Measurements from ENCODE around the gene MPEG1.
A peak's percentile ranks its signal among the peaks of the same experiment; 100 is the strongest.

MPEG1 gene

DNA sequence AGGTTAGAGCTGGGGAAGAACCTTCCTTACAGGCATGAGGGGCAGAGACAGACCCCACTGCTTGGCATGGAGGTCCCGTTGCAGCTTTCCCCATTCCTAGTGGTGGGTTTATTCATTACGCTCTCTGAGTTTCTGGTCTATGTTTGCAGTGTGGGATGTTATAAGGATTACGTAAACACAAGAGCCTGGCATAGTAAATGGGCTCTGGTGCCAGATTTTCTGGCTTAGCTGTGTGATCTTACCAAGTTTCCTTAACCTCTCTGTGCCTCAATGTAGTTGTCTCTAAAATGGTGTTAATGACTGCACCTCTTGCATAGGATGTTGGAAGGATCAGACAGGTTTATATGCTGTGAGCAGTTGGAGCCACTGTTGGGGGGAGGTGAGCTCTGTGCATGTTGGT lies 25.7 kb downstream of the MPEG1 start:
- no peak for DNase-seq

DNA sequence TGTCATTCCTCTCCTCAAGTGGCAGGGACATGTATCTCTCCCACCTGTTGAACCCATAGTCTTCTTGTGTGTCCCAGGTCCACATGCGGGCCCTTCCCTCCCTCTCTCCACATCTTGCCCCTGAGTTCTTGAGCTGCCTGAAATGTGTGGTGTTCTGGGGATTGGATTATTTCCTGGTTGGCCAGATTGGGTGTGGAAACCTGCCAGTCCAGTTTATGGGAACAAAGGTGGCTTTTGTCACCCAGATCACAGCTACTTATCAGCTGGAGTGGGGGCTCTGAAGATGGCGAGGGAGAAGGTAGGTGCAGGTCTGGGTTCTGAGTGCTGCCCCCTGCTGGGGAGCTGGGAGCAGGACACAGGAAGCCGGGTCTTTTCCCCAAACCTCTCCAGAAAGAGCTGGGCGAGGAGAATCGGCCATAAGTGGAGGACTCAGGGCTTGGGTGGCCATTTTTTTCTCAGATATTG lies 26.6 kb downstream of the MPEG1 start:
- no peak for DNase-seq

DNA sequence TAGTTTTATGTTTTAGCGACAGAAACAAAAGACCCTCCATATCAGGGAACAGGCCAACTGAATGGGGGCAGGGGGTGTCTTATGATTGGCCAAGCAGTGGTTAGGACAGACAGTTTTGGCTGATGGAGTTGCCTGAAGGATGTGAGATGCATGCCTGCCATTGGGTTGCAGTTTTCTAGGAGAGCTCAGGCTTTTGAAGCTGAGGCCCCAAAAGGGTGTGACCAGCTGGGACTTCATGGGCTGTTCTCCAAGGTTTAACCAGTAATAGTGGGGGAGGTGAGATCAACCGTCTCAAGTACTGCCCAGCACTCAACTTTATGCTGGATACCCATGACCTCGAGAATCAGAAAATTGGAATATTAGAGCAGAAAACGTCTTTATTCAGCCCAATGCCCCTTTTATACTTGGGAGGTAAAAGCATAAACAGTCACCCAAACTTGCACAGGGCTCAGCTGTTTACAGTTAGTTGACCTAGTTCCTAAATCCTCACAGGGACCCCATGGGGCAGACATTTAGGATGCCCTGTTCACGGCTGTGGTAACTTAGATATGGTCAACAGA lies 27.3 kb downstream of the MPEG1 start:
- DNase-seq = no peak

DNA sequence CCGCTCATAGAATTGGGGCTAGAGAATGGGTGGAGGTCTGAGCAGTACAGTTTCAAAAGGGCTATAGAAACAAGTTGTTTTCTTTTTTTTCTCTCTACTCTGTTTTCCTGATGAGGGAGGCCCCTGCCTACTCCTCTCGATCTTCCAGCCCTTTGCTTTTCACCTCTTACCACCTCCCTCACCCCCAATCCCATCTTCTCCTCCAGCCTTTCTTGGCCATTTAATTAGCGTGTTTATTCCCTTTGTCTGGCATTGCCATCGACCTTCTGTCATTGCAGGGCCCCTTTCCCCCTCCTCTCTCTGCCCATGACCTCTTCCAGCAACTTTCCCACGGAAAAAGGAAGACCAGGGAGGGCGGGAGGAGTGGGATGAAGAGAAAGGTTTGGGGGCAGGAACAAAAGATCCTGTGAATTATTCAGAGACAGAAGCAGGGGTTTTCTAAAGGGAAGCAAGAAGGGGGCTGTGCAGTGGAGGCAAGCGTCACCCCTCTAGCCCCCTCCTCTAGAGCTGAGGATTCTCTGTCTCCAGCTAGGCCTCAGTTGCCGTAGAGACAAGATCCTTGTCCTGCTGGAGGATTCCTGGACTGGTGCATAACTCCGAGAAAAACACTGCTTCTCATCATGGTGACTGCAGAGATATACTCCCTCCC lies 27.9 kb downstream of the MPEG1 start:
- no peak for DNase-seq

DNA sequence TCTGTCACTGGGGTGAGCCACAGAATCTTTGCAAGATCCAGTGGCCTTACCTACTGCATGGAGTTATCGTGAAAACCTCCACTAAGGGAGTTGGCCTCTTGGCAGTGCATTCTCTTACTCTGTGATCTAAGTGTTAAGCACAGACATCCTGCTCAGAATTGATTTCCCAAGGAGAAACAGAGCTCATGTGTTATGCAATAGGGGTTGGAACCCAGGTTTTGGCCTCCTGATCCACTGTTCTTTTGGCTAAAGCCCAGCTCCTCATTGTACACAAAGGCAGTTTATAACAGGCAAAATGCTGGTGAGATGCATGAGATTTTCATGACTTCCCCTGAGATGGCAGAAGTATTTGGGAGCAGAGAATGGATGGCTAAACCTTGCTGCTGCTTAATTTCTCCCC lies 29.0 kb downstream of the MPEG1 start:
- no peak for DNase-seq

DNA sequence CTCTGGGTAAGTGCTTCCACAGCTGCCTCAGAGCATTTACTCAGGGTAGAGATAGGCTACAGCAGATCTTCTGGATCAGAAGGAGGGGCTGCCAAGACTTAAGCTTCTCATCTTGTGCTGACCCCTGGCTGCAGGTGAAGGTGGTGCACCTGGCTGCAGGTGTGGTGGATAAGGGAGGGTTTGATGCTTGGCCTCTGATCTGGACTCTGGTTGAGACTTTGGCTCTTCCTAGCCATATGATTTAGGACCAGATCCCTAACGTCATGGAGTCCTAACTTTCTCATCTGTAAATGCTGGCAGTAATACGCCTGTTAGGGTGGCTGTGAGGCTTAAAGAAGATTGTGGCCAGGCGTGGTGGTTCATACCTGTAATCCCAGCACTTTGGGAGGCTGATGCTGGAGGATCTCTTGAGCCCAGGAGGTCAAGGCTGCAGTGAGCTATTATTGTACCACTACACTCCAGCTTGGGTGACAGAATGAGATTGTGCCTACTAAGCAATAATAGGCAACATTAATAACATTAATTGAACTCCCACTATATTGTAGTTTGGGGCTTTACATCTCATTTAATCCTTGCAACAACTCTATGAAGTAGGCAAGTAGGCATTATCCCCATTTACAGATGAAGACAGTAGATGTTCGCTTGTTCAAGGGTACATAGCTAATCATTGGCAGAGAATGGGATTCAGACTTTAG lies 30.1 kb downstream of the MPEG1 start:
- DNase-seq = no peak

DNA sequence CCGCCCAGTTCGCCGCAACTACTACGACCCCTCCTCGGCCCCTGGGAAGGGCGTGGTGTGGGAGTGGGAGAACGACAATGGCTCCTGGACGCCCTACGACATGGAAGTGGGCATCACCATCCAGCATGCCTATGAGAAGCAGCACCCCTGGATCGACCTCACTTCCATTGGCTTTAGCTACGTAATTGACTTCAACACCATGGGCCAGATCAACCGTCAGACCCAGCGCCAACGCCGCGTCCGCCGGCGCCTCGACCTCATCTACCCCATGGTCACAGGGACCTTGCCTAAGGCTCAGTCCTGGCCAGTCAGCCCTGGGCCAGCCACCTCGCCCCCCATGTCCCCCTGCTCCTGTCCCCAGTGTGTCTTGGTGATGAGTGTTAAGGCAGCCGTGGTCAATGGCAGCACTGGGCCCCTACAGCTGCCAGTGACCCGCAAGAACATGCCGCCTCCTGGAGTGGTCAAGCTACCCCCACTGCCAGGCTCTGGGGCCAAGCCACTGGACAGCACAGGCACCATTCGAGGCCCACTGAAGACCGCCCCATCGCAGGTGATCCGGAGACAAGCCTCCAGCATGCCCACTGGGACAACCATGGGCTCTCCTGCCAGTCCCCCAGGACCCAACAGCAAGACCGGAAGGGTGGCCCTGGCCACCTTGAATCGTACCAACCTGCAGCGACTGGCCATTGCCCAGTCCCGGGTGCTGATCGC lies 30.8 kb downstream of the MPEG1 start:
- DNase-seq = no peak

DNA sequence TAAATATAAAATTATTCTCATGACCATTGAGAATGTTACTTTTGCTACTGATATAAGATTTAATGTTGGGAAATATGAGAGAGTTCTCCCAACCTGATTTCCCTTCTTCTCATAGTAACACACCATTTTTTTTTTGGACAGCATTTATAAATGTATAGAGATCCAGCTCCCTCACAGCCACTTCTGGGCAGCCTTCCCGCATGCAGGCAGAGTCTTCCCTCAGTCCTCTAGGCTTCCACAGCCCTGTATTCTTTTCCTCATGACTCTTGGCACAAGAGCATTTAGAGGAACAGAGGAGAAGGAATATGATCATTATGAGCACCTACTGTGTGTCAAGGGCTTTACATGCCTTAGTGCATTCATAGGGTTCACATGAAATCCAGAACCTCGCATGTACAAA lies 31.8 kb downstream of the MPEG1 start:
- no peak for DNase-seq

DNA sequence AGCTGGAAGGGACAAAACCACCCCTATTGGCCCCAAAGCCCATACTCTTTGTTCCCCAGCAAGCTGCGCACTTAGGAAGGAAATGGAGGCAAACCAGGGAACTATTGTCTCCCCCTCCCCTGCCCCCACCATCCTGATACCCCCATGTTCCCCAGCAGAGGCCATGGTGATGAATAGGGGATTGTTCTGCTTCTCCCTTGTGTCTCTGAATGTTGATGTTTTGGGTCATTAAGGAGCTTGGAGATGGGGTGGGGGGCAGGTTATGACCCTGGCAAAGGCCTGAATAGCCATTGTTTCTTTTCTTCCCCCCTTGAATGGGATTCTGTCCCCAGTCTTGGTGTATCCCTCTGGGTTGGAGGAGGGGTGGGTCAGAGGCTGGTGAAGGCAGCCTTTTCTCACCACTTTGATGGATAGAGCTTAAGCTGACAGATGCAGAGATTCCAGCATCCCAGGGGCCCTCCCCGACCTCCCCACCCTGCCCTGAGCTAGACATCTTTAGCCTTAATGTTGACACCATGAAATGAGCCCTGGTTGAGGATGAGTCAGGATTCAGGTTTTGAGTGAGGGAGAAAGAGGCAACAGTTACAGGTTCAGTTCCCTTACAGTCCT lies 32.5 kb downstream of the MPEG1 start:
- DNase-seq = no peak

DNA sequence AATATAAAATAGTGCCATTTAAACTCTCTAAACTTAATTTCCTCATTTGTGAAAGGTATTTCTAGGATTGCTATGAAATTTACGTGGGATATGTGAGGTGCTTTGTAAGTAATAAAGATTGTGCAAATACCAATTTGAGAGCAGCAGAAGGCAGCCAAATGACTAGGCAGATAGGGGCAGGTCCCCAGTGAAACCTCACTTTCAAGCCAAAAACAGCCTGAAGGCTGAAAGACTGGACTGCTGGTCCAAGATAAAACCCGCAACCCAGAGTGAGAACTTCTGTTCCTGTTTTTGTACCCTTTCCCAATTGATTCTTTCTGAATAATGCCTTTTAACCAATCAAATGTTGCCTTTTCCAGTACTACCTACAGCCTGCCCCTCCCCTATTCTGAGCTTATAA lies 33.6 kb downstream of the MPEG1 start:
- DNase-seq = no peak

DNA sequence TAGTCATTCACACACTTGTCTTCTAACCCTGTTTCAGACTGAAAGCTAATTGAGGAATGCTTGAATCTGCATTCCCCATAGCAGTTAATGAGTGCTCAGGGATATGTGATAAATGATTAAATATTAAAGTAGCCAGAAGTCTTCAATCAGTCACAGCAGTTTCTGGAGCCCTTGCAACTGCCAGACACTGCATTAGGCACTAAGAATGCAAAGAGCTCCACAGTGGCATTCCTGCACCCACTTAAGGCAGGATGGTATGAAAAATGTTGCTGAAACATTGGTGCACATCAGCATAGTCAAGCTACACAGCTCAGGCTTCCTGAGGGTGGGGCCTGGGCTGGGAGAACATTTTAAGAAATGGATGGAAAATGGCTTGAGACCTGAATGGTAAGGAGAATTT lies 34.3 kb downstream of the MPEG1 start:
- no peak for DNase-seq

DNA sequence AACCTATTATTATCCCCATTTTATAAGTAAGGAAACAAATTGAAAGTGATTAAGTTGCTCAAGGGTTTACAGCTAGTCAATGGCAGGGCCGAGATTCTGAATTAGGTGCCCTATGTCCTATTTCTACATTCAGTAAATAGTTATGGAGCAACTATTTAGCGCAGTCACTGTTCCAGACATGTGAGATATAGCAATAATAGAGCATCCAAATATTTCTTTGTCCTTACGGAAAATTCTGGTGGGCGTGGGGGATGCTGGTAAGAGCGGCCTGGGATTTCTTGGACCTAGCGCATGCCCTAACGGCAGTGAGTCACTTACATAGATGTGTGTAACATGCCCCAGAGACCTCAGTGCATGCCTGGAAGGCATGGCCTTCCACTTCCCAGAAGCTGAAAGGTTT lies 36.4 kb downstream of the MPEG1 start:
- DNase-seq = no peak

DNA sequence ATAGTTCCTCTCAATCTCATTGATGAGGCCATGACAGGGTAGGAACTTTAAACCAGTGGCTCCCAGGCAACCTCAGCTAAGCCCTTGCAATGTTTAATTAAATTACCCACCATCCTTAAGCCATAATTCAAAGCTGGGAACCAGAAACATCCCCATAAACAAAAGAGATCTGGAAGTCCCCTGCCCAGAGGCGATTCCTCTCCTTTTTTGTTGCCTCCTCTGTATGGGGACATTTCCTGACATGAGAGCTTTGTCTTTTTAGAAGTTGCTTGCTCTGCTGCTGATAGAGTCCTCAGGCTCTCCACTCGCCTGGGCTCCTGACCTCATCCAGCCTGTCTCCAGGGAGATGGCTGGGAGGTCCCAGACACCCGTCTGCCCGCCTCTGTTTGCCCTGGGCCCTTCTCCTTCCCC lies 37.6 kb downstream of the MPEG1 start:
- DNase-seq = no peak

DNA sequence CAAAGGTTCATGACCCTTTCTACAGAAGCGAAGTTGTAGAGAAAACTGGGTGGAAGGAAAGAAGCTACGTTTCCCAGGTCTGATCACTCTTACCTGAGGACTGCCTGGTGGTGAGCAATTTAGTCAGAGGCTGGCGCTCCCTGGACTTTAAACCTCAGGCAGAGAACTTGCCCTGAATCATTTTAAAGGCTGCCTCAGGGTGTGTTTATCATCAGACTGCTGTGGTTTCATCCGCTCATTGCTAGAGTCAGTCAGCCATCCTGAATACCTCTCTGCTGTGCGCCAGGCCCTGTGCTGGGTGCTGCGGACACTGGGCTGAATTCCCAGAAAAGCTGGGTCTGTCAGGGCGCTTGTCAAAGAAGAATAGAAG lies 38.1 kb downstream of the MPEG1 start:
- peak; percentile 56 for DNase-seq

DNA sequence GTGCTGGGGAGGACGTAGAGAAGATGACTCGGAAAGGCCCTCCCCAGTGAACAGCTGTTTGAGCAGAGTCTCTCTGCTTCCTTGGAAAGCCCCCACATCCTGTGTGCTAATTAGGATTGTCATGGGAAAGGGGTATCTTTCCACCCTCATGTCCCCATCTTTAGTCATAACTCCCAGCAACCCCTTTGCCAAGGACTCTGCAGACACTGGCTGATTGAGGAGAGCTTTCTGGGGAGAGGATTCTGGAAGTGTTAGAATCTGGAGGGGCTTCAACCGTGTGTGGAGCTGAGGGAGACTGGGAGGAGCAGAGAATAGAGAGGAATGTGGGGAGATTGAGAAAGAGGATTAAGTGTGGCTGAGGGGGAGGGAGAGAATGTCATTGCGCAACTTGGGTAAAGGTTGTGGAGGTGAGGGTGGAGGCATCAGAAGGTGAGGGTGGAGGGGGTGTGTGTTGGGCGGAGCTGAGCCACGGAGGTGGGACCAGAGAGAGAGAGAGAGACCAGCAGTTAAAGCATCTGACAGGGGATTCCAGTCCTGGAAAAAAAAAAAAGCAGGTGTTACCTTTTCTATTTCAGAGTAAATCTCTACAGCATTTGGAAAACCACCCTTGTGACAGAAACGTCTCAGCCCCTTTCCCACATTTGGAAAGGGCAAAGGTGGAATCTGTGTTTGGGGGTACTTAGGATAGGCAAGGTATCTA lies 38.6 kb downstream of the MPEG1 start:
- no peak for DNase-seq

DNA sequence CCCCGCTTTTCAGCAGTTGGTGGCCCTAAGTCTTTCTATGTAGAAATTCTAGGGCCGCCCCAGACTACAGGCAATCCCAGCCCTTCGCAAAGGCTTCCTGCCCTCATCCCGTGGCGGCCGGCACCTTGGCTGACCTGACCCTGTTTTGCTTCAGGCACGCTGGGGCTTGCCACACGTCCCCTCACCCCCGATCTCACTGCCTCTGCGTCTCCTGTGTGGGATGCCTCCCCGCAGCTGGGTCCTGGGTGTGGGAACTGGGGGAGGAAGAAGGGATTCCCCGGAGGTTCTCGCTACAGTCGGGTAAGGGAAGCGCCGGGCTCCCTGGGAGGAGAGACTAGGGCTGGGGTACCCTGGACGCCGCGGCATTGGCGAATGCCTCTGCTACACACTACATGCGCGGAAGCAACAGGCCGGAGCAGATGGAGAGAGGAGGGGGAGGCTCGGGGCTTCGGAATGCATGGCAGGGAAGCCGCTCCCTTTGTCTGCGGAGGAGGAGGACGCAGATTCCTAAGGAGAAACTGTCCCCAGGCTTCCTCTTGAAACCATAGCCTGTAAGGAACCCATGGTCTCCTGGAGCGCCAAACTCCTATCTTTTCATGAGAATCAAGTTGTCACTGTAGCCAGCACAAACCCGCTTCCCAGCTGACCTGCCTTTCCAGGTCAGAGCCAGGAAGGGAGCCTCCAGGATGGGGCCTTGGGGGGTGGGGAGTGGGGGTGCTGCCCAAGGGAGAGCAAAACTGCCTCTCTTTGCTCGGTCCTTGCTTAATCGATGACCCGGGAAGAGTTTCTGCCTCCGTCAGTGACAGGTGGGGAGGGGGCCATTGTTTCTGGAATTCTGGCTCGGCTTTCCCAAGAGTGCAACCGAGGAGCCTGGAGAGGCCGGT lies 39.4 kb downstream of the MPEG1 start:
- DNase-seq = no peak

DNA sequence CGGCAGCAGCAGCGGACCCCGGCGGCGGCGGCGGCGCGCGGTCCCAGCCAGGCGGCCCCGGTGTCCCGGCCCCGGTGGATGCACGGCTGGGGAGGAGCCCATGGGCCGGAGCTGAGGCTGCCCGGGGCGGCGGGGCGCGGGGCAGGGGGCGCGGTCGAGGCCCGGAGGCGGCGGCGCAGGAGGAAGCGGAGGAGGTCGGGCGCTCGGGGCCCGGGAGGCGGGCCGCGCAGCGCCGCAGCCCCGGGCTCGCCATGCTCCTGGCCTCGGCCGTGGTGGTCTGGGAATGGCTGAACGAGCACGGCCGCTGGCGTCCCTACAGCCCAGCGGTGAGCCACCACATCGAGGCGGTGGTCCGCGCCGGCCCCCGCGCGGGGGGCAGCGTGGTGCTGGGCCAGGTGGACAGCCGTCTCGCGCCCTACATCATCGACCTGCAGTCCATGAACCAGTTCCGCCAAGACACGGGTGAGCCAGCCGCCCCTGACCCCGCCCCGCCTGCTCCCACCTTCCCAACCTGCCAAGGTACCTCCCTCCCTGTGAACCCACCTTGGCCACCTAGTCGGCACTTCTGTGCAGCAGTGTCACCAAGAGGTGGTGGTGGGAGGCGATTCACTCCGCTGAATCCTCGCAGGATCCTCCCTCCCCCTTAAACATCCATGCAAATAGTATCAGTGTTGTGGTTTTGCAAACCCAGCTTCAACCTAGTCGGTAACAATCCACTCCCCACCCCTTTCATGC lies 40.2 kb downstream of the MPEG1 start:
- no peak for DNase-seq

DNA sequence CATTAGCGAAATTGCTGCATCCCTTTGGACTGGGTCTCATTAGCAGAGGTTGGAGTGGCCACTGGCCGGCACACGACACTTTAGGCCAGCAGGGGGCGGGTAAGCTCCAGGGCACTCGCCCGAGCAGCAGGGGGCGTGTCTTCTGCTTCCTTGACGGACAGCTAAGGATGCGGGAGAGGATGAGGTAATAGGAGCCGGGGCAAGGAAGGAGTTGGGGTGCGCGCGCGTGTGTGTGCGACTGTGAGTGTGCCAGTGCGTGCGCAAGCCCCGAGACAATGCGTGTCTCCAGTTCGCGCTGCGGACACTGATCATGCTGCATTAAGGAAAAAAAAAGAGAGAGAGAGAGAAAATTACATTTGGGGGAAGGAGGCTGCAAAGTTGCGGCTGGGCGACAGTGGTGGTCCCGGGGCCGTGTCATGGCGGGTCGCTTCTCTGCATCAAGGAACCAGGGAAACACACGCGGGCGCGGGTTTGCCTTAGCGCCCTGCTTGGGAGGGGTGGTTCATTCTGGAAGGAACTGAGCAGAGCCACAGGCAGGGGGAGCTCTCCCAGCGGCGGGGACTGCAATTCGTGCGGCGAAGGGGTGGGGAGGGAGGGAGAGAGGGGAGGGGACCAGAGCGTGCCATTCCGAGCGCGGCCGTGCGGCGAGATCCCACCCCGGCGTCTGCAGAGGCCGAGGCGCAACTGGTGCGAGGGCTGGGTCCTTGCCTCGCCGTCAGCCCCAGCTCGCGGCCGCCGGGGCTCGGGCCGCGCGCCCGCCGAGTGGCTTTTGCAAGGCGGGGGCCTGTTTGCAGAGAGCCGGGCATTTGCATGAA lies 41.0 kb downstream of the MPEG1 start, which contains the start of gene DTX4:
DTX4 (plus strand) TSS at position 625 of the 815 bp plus-strand sequence. CDS start 464 bp downstream, outside the sequence.
- peak; percentile 75 for DNase-seq

DNA sequence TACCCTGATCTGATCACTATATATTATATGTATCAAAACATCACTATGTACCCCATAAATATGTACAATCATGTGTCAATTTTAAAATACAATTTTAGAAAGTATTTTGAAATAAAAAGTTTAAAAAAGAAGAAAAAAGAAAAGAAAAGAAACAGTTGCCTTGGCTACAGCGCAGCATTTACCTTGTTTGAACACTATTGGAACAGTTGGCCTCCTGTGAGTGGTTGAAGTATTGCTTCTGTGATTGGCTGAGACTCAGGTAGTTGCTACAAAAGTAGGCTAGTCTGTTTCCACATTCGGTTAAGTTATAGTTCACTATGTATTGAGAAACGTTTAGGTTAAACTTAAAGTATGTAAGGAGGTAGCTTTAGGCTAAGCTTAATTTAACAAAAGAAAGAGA lies 48.7 kb downstream of the MPEG1 start:
- DNase-seq = no peak
